ENCODE measurements around the gene TAOK3.

DNA sequence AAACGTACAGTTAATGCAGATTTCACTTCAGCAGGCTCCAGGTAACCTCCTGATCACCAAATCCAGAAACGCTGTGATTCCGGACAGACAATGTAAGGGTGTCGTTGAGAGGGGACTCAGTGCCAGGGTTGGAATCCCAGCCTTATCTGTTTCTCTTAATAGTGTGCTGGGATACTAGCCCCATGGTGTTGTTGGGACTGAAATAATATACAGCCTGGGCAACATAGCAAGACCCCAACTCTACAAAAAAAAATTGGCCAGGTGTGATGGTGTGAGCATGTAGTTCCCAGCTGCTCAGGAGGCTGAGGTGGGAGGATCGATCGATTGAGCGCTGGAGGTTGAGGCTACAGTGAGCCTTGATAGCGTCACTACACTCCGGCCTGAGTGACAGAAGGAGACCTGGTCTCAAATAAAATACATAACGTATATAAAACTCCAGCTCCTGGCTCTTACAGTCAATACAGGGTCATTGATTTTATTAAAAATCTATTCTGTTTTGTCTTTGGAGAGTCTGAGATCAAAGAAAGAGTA is 235.5 kb downstream of the TAOK3 start:
- TF ChIP-seq CTCF (IDR thresholded peaks at IDR 0.05; ENCODE audit: low read length) = no peak
- TF ChIP-seq EZH2 (IDR thresholded peaks at IDR 0.05; ENCODE audit: borderline replicate concordance, low read length) = no peak

Data from OCI-LY1 (cell line).